GDM1 (cell line): ENCODE measurements around the gene ADTRP.

Experiments used
- DNase-seq: peaks from one replicate; lab custom pipeline; 2025; lab: John Stamatoyannopoulos, UW

The ADTRP gene, protein sequence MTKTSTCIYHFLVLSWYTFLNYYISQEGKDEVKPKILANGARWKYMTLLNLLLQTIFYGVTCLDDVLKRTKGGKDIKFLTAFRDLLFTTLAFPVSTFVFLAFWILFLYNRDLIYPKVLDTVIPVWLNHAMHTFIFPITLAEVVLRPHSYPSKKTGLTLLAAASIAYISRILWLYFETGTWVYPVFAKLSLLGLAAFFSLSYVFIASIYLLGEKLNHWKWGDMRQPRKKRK

DNA sequence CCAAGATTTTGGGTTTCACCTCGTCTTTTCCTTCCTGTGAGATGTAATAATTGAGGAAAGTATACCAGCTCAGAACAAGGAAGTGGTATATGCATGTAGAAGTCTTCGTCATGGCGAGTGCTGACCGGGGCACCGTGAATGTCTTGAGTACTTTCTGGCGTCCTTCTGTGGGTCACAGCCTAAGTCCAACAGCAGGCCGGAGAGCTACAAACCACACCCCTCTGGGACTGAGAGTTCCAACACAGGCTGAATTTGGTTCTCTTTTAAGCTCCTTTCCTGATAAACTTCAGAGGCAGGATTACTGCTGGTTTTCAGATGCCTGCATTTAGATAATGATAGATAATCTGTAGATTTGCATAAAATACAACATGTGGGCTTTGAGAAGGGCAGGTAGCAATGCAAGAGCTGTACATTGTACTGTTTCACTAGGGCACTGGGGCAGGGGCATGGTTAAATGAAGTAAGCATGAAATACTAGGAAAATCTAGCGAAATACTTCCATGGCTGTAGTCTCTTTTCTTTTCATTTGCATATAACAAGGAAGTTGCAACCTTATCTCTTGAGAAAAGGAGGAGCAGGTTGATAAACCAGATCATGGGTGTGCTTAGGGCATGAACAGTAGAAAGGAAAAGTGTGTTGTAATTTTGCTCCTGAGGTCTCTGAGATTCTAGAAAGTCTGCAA is at the start of gene ADTRP:
ADTRP (minus strand) TSS at position 156 of the 681 bp plus-strand sequence; CDS start at position 112, 44 bp downstream.
- DNase-seq = no peak

DNA sequence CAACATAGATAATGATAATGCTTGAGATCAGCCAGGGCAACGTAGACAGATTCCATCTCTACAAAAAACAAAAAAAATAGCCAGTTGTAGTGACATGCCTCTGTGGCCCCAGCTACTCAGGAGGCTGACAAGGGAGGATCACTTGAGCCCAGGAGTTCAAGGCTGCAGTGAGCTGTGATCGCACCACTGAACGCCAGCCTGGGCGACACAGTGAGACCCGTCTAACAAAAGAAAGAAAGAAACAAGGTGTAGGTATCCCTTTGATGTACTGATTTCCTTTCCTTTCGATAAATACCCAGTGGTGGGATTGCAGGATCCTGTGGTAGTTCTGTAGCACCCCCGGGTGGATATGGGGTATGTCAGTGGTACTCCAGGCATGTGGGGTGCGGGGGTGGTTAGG is 48.2 kb upstream of the ADTRP start:
- DNase-seq = no peak

DNA sequence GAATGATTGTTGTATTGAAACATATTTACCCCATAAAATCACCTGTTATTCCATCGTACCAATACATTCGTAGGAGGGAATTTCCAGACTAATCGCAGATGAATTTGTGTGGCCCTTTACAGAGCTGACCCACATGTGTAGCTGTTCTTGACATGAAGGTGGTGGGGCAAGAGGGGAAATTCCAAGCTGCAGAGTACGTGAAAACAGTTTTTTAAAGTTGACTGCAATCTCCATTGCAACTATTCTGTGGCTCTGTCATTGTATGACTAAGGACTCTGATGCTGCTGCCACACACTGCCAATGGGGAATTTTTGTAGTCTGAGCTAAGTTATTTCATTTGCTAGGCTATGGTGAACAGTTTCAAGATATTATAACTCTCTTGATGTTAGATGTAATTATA is 46.4 kb upstream of the ADTRP start:
- DNase-seq = no peak

DNA sequence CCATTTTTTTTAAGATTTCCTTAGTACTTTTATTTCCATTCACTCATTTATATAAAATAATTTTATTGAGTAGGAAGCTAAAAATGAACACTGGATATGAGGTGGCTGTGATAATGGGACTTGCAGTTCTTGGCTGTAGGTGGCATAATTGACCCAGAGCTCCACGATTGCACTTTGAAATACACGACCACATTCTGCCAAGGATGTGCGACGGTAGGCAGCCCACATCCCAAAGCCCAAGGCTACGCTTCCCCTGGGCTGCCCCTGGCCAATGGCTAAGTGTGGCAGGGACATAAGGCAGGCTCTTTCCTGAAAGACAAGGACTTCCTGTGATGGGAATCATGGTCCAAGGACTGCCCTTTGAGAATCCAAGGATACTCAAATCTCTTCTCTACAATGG is 43.7 kb upstream of the ADTRP start:
- no peak for DNase-seq

DNA sequence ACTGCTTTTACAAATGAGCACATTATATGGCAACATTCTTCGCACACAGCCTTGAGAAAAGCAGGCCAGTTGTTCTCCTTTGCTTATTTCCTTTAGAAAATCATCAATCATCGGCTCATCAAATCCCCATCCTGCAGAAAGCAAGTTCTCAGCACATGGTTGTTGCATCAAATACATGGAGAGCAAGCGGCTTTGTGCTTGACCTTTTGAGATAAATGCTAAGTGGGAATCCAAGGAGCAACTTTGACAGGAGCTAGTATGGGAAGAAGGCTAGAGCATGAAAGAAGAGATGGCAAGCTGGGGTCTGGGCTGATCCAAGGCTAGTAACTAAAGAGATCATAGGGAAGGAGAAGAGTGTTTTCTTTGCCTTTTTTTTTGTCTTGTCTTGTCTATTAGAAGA is 43.2 kb upstream of the ADTRP start:
- DNase-seq = no peak

DNA sequence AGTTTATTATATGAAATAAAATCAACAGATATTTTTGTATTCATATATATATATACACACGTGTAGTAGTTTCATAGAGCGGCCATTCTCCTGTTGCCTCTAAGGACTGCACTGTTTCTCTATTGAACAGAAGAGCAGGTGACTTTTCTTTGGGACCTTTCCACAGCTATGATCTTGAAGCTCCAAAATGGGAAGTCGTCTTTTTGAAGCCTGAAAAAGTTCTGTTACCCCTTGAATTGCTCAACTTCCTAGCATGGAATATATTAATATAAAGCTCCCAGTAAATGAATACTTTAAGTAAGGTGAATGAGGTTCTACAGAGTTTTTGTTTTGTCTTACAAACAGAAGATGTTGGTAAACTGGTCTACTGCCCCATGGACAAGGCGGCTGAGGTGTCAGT is 42.2 kb upstream of the ADTRP start:
- no peak for DNase-seq

DNA sequence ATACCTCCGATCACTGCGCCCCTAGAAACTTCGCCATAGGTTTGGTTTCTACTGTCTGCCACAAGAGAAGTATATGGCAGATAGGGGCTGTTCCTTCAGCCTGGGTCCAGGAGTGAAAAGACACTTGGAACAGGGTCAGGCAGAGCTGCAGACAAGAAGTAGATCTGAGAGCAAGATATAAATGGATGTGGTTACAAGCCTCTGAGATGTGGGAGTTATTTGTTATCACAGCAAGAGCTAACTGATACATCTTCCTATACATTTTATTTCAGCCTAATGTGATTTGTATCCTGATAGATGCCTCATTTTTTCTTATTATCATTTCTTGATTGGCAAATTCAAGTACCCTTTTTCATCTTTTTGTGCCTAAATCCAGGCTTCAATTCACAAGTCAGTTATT is 40.9 kb upstream of the ADTRP start:
- DNase-seq = no peak

DNA sequence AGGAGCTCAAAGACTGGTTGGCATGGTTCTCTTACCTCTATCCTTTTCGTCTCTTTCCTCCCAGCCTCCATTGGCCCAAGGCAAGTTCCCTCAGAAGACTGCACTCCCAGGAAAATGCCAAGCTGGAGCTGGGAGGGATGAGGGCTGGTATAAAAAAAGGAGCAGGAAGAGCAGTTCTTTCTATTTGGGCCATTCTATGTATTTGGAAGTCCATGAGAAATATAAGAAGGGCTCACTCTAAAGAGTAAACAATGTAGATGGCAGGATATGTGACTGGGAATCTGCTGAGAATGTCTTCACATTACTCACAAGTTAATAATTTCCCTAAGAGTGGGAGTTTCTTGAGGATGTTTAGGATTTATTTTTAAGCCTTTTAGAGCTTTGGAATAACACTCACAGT is 36.6 kb upstream of the ADTRP start:
- no peak for DNase-seq

DNA sequence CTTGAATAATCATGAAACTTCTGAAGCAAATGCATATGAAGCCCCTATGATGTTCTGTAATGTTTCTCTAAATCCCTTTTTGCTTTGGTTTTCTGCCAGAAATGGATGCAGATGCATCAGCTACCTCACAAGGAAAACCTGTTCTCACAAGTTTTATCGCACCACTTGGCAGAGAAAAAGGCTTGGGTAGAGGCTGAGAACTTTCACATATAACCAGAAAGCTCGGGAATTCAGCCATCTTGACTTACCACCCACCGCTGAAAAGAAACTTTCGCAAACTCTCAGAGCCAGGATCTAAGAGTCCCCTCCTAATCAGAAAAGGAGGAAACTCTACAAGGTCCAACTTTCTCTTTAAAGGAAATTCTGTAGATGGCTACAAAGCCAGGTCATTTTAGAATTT is 36.2 kb upstream of the ADTRP start:
- no peak for DNase-seq

DNA sequence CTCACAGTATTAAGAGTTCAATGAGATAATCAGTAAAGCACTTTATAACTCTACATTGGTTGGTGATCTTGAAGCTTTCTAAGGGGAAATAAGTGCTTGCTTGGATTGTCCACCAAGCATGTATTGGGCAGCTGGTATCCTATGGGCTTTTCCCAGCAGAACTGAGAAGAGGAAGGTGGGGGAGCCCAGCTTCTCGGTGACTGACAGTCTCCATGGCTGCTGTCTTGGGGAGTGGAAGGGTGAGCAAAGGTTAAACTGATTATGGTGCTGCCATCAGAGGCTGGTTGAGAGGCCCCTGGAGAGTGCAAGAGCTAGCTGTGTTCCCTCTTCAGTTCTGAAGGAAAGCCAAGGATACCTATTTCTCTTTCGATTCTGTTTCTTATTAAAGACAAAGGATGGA is 35.5 kb upstream of the ADTRP start:
- no peak for DNase-seq

DNA sequence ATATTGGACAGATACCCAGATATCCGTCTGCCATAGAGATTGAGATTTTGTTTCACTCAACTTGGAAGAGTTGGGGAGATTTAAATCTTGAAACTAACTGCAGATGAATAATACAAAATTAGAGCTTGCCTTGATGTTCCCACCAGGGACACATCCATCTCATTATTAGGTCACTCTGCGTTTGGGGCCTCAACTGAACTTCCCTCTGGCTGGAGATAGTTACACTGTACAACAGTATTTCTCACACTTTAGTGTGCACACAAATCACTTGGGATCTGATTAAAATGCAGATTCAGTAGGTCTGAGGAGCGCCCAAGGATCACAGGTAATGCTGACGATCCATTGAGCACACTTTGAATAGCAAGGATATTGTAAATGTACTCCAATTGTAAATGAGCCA is 35.0 kb upstream of the ADTRP start:
- DNase-seq = no peak

DNA sequence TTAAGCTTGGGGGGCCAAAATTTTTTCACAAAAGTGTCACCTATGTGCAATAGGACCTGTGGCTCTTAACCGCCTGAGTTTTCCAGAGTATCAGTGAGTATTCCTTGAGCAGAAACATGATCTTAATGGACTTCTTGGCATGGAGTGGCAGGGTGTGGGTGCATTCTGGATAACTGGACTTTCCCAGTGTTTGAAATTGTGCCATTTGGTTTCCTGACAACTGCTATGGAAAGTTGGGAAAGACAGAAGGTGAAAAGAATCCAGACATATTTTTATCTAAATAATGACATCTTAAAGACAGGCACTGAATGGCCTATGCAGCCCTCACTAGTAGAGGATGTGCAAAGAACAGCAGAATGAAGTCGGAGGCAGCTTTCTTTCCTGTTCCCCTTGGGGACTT is 34.3 kb upstream of the ADTRP start:
- no peak for DNase-seq

DNA sequence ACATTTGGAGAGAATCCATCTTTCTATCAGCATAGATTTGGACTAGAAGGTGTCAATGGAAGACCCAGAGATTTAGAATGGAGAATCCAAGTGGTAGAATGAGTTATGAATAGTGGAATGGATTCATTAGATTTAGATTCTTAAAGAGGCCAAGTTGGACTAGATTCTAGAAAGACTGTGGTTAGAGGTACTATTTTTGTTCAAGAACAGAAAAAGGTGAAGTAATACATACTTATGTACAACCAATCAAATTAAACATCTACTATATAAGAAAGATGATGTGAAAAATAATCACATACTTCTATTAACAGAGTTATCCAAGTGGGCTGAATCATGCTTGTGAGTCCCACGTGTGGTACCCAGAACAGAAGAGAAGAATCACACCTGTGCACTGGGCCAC is 33.8 kb upstream of the ADTRP start:
- DNase-seq = no peak

DNA sequence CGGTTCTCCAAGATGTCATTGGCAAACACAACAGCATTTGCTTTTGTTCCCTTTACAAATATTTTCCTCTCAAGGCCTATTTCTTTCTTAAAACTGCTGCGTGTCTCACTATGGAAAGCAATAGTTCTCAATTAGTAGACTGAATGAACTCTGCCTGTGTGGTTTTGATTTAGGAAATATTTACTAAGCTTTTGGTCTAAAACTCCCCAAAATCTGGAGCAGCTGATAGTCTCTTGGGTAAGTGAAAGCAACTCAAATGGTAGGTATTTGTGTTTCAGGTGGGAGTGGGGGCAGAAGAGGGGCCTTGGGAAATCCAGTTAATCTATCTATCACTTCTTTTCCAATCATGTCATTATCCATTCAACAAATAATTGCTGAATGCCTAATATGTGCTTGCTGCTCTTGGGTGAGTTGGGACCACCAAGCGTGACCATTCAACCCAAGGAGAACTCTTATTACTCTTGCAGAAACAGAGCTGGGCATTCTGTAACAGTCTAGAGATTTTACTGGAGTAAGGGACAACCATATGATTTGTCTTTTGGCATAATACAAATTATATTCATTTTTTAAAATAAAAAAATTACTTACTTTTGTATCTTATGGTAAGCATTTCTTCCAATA is 33.2 kb upstream of the ADTRP start:
- DNase-seq = no peak

DNA sequence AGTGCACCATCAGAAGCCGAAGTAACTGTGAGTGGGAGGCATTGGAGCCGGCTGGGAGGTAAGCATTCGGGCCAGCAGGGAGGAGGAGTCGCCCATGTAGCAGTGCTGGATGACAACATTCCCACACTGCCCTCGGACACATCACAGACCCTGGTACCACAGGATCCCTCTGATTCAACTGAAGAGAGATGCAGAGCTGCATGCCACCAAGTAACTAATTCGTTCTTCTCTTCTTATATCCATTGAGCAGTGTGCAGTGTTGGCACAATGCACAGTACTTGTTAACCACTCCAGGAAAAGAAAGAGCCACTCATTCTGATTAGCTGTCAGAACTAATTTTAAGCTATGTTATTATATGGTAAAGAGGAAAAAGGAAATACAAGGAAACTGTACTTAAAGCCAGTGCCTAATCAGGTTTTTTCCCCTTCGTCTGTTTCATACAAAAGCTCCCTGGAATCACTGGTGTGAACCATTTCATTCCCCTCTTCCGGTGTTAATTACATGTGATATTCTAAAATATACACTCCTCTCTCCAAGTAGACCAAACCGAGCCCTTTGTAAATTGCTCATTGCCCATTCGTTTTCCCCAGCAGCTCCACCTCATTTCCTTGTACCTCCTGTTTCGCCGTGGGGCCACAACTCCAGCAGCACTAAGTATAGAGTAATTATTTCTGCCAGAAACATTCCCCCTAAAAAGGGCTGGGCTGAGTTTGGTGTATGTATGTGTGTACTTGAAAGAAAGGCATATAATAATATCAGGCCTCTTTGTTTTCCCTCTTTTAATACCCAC is 32.4 kb upstream of the ADTRP start:
- no peak for DNase-seq

DNA sequence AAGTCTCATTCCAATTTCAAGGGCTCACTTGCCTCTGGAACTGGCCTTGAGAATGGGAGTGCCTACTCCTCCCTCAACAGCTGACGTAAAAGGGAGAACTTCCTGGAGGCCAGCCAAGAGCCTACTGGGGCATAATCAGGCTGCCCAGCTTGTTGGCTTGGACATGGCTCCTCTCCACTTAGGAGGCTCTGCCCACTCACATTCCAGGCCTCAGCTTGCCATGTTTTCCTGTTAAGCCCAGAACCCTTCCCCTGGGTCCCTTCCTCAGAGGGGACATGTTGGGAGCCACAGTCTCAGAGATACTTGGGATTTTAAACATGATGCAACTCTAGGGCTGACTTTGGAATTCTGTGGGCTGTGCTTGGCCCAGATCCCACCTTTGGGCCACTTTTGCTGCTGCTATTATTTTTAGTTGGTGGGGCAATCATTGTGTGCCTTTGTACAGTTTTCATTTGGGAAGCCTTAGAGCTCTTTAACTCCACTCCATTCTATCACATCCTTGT is 31.5 kb upstream of the ADTRP start:
- DNase-seq = no peak

DNA sequence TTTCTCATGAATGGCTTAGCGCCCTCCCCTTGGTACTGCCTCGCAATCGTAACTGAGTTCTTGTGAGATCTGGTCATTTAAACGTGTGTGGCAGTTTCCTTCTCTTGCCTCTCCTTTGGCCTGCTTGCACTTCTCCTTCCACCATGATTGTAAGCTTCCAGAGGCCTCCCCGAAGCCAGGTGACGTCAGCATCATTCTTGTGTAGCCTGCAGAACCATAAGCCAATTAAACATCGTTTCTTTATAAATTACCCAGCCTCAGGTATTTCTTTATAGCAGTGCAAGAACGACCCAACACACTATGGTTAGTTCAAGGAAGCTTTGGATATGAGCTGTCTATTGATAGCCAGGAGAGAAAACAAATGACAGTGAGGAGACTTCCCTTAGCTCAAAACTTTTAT is 29.5 kb upstream of the ADTRP start:
- DNase-seq = no peak

DNA sequence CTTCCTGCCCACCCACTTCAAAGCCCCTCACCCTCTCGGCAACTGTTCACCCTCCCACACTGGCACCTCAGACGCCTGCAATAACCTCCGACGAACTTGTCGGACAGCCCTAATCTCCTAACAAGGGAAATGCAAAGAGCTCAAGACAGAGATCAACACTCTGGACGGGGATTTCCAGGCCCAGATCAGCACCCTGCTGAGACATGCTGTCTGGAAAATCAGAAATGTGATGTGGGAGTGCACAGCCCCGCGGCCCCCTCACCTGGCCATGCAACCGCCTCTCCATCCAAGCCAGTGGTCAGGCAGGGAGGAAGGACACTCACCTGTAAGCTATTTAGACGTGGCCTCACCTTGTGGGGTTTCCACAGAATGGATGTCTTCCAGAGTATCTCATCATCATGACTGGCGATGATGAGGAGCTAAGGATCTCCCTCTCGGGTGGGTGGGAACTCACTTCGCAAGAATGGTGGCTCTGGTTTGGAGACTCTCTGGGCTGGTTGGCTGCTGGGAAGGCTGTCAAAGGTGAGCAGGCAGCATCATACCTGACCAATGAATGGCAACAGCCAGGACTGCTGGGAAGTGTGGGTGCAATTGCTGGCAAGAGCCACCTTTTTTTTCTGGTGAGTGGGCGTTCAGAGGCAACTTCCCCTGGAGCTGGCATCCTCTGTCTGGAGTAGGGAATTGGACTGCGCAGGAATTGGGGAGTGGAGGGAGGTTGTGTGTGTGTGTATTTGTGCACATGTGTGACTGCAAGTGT is 28.1 kb upstream of the ADTRP start:
- DNase-seq = no peak

DNA sequence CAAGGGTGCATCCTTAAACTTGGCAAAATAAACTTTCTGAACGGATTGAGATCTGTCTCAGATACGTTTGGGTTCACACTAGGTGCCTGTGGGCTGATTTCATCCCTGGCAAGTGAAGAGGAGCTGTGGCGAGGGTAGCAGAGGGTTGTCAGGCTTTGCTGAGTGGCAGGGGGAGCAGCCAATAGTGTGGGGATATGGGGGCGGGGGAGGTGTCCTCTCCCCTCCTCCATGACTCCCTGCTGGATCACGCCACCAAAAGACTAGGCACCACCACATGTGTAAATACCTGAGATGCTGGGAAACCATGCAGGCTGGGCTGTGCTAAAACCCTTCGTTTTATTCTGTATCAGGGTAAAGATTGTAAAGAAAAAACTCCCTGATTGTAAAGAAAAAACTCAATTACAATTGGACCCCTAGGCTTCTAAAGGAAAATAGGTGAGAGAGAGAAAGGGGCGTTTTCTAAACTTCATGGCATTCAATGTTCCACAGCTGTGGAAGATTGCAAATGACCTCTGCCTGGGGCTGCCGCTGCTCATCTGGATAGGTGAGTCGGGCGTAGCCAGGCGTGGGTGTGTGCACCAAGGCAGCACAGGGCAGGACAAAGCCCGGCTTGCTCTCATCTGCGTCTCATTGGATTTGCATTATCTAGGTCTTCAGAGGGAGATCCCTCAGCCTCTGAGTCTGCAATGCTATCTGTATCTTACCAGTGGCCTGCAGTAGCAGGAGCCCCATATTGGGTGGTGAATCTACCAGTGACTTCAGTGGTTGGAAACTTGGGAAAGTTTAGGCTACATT is 26.9 kb upstream of the ADTRP start:
- no peak for DNase-seq

DNA sequence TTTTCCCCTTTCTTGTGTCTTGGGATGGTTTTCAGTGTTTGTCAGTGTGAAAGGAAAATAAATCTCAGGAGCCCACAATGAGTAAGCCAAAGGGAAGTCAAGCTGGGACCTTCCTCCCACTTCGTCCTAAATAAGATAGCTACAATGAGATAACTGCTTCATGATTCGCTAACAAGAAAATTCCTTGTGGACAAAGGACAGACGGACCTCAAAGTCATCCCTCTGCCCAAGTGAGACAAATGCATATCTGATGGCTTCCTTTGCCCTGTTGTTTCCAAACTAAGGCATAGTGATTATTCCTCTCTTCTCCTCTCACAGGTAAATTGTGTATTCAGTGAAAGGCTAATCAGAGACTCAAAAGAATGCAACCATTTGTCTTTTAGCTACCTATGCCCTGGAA is 26.1 kb upstream of the ADTRP start:
- no peak for DNase-seq

DNA sequence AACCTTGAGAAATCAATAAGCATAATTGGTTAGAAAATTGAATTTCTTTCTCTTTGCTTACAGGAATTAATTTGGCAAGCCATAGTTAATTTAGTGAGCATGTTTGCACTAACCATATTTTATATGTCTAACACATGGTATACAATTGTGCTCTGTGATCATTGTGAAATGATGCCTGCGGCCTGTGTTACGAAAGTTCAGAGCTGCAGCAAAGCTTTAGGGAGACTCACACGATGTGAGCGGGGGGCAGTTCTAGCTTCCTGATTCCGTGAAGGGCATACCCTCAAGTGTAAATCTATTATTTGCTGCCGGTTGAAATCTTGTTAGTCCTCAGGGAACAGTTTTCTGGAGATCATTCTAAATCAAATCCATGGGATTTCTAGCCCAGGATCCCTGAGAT is 25.5 kb upstream of the ADTRP start:
- DNase-seq = no peak
